Activated naive CD8-positive, alpha-beta T cell treated with anti-CD3 and anti-CD28 coated beads, Interleukin-2, amount 50 U/mL, for 24 hours (primary cell): ENCODE data around the gene MCF2L.
"Not testable (repeated sequence)": the region's sequence is repeated elsewhere in the genome, so short reads cannot be mapped to it uniquely, and the experiment has no call there.

Experiments used
- ATAC-seq: fragments of 150-1000 bp; cut with Tn5 transposase; one replicate; pipeline ENCODE4 v1.10.0; 2021
- DNase-seq: peaks from one replicate; pipeline ENCODE4 v3.0.0; 2021
- H3K27ac Mint-ChIP-seq: one replicate; pipeline ENCODE4 v1.8.0; 2021; ENCODE audit warnings: mild to moderate bottlenecking, mixed read lengths
- H3K27me3 Mint-ChIP-seq: one replicate; pipeline ENCODE4 v1.8.0; 2021; ENCODE audit warnings: mixed read lengths
- H3K36me3 Mint-ChIP-seq: one replicate; pipeline ENCODE4 v1.8.0; 2021; ENCODE audit warnings: low read depth, mixed read lengths
- H3K4me1 Mint-ChIP-seq: one replicate; pipeline ENCODE4 v1.8.0; 2021; ENCODE audit warnings: mixed read lengths
- H3K4me3 Mint-ChIP-seq: one replicate; pipeline ENCODE4 v1.8.0; 2021; ENCODE audit warnings: mild to moderate bottlenecking, moderate library complexity, mixed read lengths
- H3K9me3 Mint-ChIP-seq: one replicate; pipeline ENCODE4 v1.8.0; 2021; ENCODE audit warnings: mixed read lengths

Gene MCF2L

GRCh38 chr13:113028336-113029060, 59.5 kb downstream of the MCF2L start:
- Mint-ChIP-seq H3K9me3 (no peaks in the 10 kb centered on the region), H3K4me3 (no peak overlapping the region), H3K27me3 (no peaks in the 10 kb centered on the region), H3K27ac (no peak overlapping the region), H3K36me3 (no peaks in the 10 kb centered on the region), H3K4me1 (no peaks in the 10 kb centered on the region)
- ATAC-seq, result no peak
- no peak for DNase-seq

- ATAC-seq, result no peak
- no peaks in the 10 kb centered on the region for H3K36me3 Mint-ChIP-seq
- H3K4me1 Mint-ChIP-seq, result no peaks in the 10 kb centered on the region
- H3K27me3 Mint-ChIP-seq, result no peaks in the 10 kb centered on the region
- DNase-seq, result no peak
- no peak overlapping the region for H3K27ac Mint-ChIP-seq
- no peak overlapping the region for H3K4me3 Mint-ChIP-seq
- H3K9me3 Mint-ChIP-seq, result no peaks in the 10 kb centered on the region
Observed at GRCh38 chr13:113029061-113029445, 60.0 kb downstream of the MCF2L start.

GRCh38 chr13:113029487-113030258, 60.7 kb downstream of the MCF2L start:
- Mint-ChIP-seq H3K4me1 (no peaks in the 10 kb centered on the region), H3K27ac (no peak overlapping the region), H3K36me3 (no peaks in the 10 kb centered on the region), H3K4me3 (no peak overlapping the region), H3K9me3 (no peaks in the 10 kb centered on the region), H3K27me3 (no peaks in the 10 kb centered on the region)
- ATAC-seq (no peak), DNase-seq (peak; percentile 74)

GRCh38 chr13:113030259-113030640, 61.2 kb downstream of the MCF2L start:
- not testable (repeated sequence) for H3K36me3 Mint-ChIP-seq, H3K27me3 Mint-ChIP-seq, H3K9me3 Mint-ChIP-seq, DNase-seq, ATAC-seq, H3K4me1 Mint-ChIP-seq, H3K4me3 Mint-ChIP-seq, H3K27ac Mint-ChIP-seq

GRCh38 chr13:113031465-113031864, 62.5 kb downstream of the MCF2L start:
- Mint-ChIP-seq H3K27me3 (no peaks in the 10 kb centered on the region), H3K27ac (no peak overlapping the region), H3K36me3 (no peaks in the 10 kb centered on the region), H3K9me3 (no peaks in the 10 kb centered on the region), H3K4me3 (no peak overlapping the region), H3K4me1 (no peaks in the 10 kb centered on the region)
- no peak for ATAC-seq
- no peak for DNase-seq

GRCh38 chr13:113032291-113032690, 63.3 kb downstream of the MCF2L start:
- no peaks in the 10 kb centered on the region for H3K36me3 Mint-ChIP-seq
- ATAC-seq (no peak), DNase-seq (no peak)
- no peak overlapping the region for H3K4me3 Mint-ChIP-seq
- no peaks in the 10 kb centered on the region for H3K4me1 Mint-ChIP-seq
- no peaks in the 10 kb centered on the region for H3K27me3 Mint-ChIP-seq
- H3K9me3 Mint-ChIP-seq, result no peaks in the 10 kb centered on the region
- H3K27ac Mint-ChIP-seq, result no peak overlapping the region

- no peaks in the 10 kb centered on the region for H3K9me3 Mint-ChIP-seq
- no peaks in the 10 kb centered on the region for H3K27me3 Mint-ChIP-seq
- DNase-seq (no peak), ATAC-seq (no peak)
- H3K4me1 Mint-ChIP-seq, result no peaks in the 10 kb centered on the region
- no peak overlapping the region for H3K27ac Mint-ChIP-seq
- no peaks in the 10 kb centered on the region for H3K36me3 Mint-ChIP-seq
- no peak overlapping the region for H3K4me3 Mint-ChIP-seq
Observed at GRCh38 chr13:113033054-113033850, 64.2 kb downstream of the MCF2L start.

GRCh38 chr13:113034451-113035212, 65.6 kb downstream of the MCF2L start:
- ATAC-seq, result no peak
- DNase-seq, result no peak
- Mint-ChIP-seq H3K4me3 (no peak overlapping the region), H3K27ac (no peak overlapping the region), H3K27me3 (no peaks in the 10 kb centered on the region), H3K36me3 (no peaks in the 10 kb centered on the region), H3K4me1 (no peaks in the 10 kb centered on the region), H3K9me3 (no peaks in the 10 kb centered on the region)

- ATAC-seq, result no peak
Observed at GRCh38 chr13:113035213-113035800, 66.3 kb downstream of the MCF2L start.

GRCh38 chr13:113036401-113036800, 67.4 kb downstream of the MCF2L start:
- Mint-ChIP-seq H3K36me3 (no peaks in the 10 kb centered on the region), H3K9me3 (no peaks in the 10 kb centered on the region), H3K27ac (no peak overlapping the region), H3K27me3 (no peaks in the 10 kb centered on the region), H3K4me1 (no peaks in the 10 kb centered on the region), H3K4me3 (no peak overlapping the region)
- ATAC-seq (no peak), DNase-seq (no peak)

More at GRCh38 chr13:113035213-113035800, 66.3 kb downstream of the MCF2L start:
- Mint-ChIP-seq H3K36me3 (no peaks in the 10 kb centered on the region), H3K9me3 (no peaks in the 10 kb centered on the region), H3K4me3 (no peak overlapping the region), H3K27me3 (no peaks in the 10 kb centered on the region), H3K27ac (no peak overlapping the region), H3K4me1 (no peaks in the 10 kb centered on the region)
- no peak for DNase-seq

GRCh38 chr13:113040031-113040430, 71.0 kb downstream of the MCF2L start:
- Mint-ChIP-seq H3K27me3 (no peaks in the 10 kb centered on the region), H3K4me3 (no peak overlapping the region), H3K4me1 (no peaks in the 10 kb centered on the region), H3K36me3 (no peaks in the 10 kb centered on the region), H3K9me3 (no peaks in the 10 kb centered on the region), H3K27ac (no peak overlapping the region)
- ATAC-seq (no peak), DNase-seq (no peak)

- Mint-ChIP-seq H3K27ac (no peak overlapping the region), H3K27me3 (no peaks in the 10 kb centered on the region), H3K9me3 (no peaks in the 10 kb centered on the region), H3K36me3 (no peaks in the 10 kb centered on the region), H3K4me1 (no peaks in the 10 kb centered on the region), H3K4me3 (no peak overlapping the region)
- no peak for ATAC-seq
- DNase-seq, result no peak
Observed at GRCh38 chr13:113040597-113041292, 71.7 kb downstream of the MCF2L start.

GRCh38 chr13:113041293-113041690, 72.3 kb downstream of the MCF2L start:
- DNase-seq (no peak), ATAC-seq (no peak)
- Mint-ChIP-seq H3K27me3 (no peaks in the 10 kb centered on the region), H3K4me3 (no peak overlapping the region), H3K4me1 (no peaks in the 10 kb centered on the region), H3K9me3 (no peaks in the 10 kb centered on the region), H3K36me3 (no peaks in the 10 kb centered on the region), H3K27ac (no peak overlapping the region)
